Lung (tissue), 12 donors: ENCODE measurements around the gene DUSP5. TPM values are rescaled to one million over a fixed set of nuclear protein-coding genes. Genes with fewer than 3 reads are reported as not detected.

ENCODE experiments used
- ATAC-seq: fragments of 200-7000 bp; cut with Tn5 transposase; one replicate; pipeline ENCODE4 v1.9.1; 2020; ENCODE audit warnings: moderate number of reproducible peaks; ENCODE audit not compliant: insufficient read depth, low FRiP score
- DNase-seq, 3 donors: peaks; one replicate each; pipeline ENCODE4 v3.0.0-alpha.2; 2013 to 2017
- H3K27ac ChIP-seq, 2 donors: one replicate each; pipeline ENCODE4 v1.5.1; 2013; ENCODE audit warnings: mild to moderate bottlenecking in 2 of 2, moderate library complexity in 2 of 2, control low read depth in 1 of 2, inconsistent platforms in 1 of 2, low read depth in 1 of 2, low read length in 1 of 2
- H3K27me3 ChIP-seq, 3 donors: one replicate each; pipeline ENCODE4 v1.5.1; 2013; ENCODE audit warnings: low read length in 2 of 3; ENCODE audit not compliant: control insufficient read depth in 3 of 3, insufficient read depth in 3 of 3
- H3K36me3 ChIP-seq, 4 donors: one replicate each; pipeline ENCODE4 v1.5.1; 2013; ENCODE audit warnings: low read length in 4 of 4, mild to moderate bottlenecking in 1 of 4, moderate library complexity in 1 of 4; ENCODE audit not compliant: control insufficient read depth in 4 of 4, insufficient read depth in 4 of 4
- H3K4me1 ChIP-seq, 5 donors: one replicate each; pipeline ENCODE4 v1.5.1; 2013; ENCODE audit warnings: low read length in 5 of 5, mild to moderate bottlenecking in 2 of 5, moderate library complexity in 1 of 5; ENCODE audit not compliant: control insufficient read depth in 5 of 5, insufficient read depth in 5 of 5
- H3K4me3 ChIP-seq: one replicate; pipeline ENCODE4 v1.5.1; 2013; ENCODE audit warnings: mild to moderate bottlenecking, control low read depth, moderate library complexity
- H3K9ac ChIP-seq, 2 donors: one replicate each; pipeline ENCODE4 v1.5.1; 2013; ENCODE audit warnings: low read length in 2 of 2, control low read depth in 1 of 2; ENCODE audit not compliant: insufficient read depth in 1 of 2
- H3K9me3 ChIP-seq, 4 donors: one replicate each; pipeline ENCODE4 v1.5.1; 2013; ENCODE audit warnings: low read length in 3 of 4, mild to moderate bottlenecking in 1 of 4, moderate library complexity in 1 of 4; ENCODE audit not compliant: control insufficient read depth in 4 of 4, insufficient read depth in 3 of 4
- WGBS, 2 donors: extraction: QIAGEN DNeasy Blood & Tissue Kit; methylation state at CpG; one replicate each; pipeline ENCODE4 v1.1.7; 2013; 5-methylcytosine and 5-hydroxymethylcytosine counted together
- polyA plus RNA-seq, 2 donors: library from polyadenylated mRNA; stranded (reverse); fragments of 200-250 nt; gene quantifications; one replicate each; pipeline ENCODE4 v1.2.1, GENCODE V29; 2013
- total RNA-seq, 2 donors: library from RNA; depleted of rRNA in 1 of 2; stranded (reverse); fragments of >200 nt in 1 of 2; gene quantifications; one replicate each; pipeline ENCODE4 v1.2.1, GENCODE V29; 2014 to 2021
- TF ChIP-seq, protein P1 (sequence below): IDR thresholded peaks from 2 replicates; pipeline ENCODE4 v1.5.1; 2012; ENCODE audit warnings: mild to moderate bottlenecking; ENCODE audit errors: control extremely low read depth, extremely low read depth
- donor health status: control.
- donor health status: control.
- donor health status: Bipolar disorder and iron deficiency.
- donor health status: healthy.
- donor health status: DM: yes; HTN: yes; CAD: no.

Gene DUSP5
- total and polyA plus RNA-seq, 4 donors = 10.3 to 16.4 (median 12.9) TPM

DNA sequence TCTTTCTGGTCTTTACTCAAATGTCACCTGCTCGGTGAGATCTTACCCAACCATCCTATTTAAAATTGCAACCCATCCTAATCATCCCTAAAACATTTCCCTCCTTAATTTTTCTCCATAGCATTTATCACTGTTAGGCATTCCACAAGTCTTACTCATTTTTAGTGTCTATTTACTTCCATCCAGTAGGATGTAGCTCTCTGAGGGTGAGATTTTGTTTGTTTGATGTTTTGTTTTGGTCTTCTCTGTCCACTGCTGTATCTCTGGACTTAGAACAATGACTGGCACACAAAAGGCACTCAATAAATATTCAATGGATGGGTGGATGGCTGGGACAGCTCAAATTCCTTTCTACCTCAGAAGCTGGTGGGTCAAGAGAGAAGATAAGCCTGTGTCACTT lies 15.8 kb upstream of the DUSP5 start:
- H3K4me3 ChIP-seq = no peak overlapping the region
- no peak overlapping the region for H3K9ac ChIP-seq
- H3K9me3 ChIP-seq = no peaks in the 10 kb centered on the region
- TF ChIP-seq, protein P1, sequence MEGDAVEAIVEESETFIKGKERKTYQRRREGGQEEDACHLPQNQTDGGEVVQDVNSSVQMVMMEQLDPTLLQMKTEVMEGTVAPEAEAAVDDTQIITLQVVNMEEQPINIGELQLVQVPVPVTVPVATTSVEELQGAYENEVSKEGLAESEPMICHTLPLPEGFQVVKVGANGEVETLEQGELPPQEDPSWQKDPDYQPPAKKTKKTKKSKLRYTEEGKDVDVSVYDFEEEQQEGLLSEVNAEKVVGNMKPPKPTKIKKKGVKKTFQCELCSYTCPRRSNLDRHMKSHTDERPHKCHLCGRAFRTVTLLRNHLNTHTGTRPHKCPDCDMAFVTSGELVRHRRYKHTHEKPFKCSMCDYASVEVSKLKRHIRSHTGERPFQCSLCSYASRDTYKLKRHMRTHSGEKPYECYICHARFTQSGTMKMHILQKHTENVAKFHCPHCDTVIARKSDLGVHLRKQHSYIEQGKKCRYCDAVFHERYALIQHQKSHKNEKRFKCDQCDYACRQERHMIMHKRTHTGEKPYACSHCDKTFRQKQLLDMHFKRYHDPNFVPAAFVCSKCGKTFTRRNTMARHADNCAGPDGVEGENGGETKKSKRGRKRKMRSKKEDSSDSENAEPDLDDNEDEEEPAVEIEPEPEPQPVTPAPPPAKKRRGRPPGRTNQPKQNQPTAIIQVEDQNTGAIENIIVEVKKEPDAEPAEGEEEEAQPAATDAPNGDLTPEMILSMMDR = no peak
- ATAC-seq (no peak), DNase-seq (no peak)
- no peak overlapping the region for H3K27ac ChIP-seq
- no peaks in the 10 kb centered on the region for H3K36me3 ChIP-seq
- WGBS, 2 donors = 82 to 89% methylated on average over 1 of the region's 1 CpG
- no peaks in the 10 kb centered on the region for H3K4me1 ChIP-seq
- no peaks in the 10 kb centered on the region for H3K27me3 ChIP-seq

DNA sequence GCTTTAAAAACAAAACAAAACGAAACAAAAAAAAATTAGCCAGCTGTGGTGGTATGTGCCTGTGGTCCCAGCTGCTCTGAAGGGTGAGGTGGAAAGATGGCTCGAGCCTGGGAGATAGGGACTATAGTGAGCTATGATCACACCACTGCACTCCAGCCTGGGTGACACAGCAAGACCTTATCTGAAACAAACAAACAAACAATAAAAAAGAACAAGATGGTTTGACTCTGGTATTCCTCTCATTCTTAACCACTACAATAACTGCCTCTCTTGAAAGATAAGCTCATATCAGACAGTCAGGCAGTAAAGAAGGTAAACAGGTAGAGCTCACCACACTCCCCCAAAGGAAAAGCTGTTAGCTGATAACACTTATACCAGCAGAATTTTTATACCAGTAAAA lies 14.1 kb upstream of the DUSP5 start:
- DNase-seq (no peak), ATAC-seq (no peak)
- no peak overlapping the region for H3K4me3 ChIP-seq
- H3K27ac ChIP-seq = no peak overlapping the region
- H3K9me3 ChIP-seq = no peaks in the 10 kb centered on the region
- H3K4me1 ChIP-seq = peaks cover 0 to 4% (median 0%) of the 10 kb centered on the region in 5 donors
- H3K36me3 ChIP-seq = no peaks in the 10 kb centered on the region
- TF ChIP-seq, protein P1 = no peak
- H3K27me3 ChIP-seq = peaks cover 0 to under 1% (median 0%) of the 10 kb centered on the region in 3 donors
- no peak overlapping the region for H3K9ac ChIP-seq
- 76 to 98% methylated on average over 2 of the region's 2 CpGs for WGBS, 2 donors

DNA sequence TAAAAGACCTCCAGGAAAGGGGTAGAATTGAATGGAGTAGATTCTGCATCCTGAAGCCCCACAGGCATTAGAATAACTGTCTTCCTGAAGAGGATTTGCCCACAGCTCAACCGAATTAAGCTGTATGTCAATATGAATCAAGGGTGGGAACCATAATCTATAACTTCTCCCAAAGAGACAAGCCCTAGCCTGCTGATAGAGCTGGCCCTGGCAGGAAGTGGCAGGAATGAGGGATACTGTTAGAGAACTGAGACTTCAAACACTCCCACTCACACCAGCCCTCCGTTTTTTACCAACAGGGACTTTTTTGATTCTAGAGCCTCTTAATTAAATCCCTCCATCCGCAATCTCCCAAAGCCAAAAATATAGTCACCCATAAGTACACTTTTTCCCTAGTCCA lies 12.2 kb upstream of the DUSP5 start:
- no peak overlapping the region for H3K9ac ChIP-seq
- no peak overlapping the region for H3K27ac ChIP-seq
- DNase-seq = no peak
- H3K4me1 ChIP-seq = peaks cover 0 to 4% (median 0%) of the 10 kb centered on the region in 5 donors
- no peak for ATAC-seq
- H3K27me3 ChIP-seq = peaks cover 0 to 6% (median 0%) of the 10 kb centered on the region in 3 donors
- H3K9me3 ChIP-seq = no peaks in the 10 kb centered on the region
- H3K4me3 ChIP-seq = no peak overlapping the region
- TF ChIP-seq, protein P1 = no peak
- H3K36me3 ChIP-seq = no peaks in the 10 kb centered on the region
- 76 to 81% methylated on average over 3 of the region's 3 CpGs for WGBS, 2 donors
